Smooth muscle cell (in vitro differentiated cells): Measurements from ENCODE around the gene CDK5. TPM values are rescaled to one million over a fixed set of nuclear protein-coding genes. Genes with fewer than 3 reads are reported as not detected.
"Not testable (repeated sequence)": the region's sequence is repeated elsewhere in the genome, so short reads cannot be mapped to it uniquely, and the experiment has no call there.

Source experiments
- DNase-seq: peaks from one replicate; lab custom pipeline; 2025; ENCODE audit not compliant: unreplicated experiment; lab: John Stamatoyannopoulos, UW
- H2AFZ ChIP-seq: fragments of 200-600 bp; sonication (generic); 2 replicates; pipeline ENCODE4 v1.6.0; 2016; ENCODE audit warnings: antibody characterized with exemption, low read depth, mild to moderate bottlenecking
- H3F3A ChIP-seq: fragments of 200-600 bp; sonication (generic); 2 replicates; pipeline ENCODE4 v1.6.0; 2017; ENCODE audit warnings: antibody characterized with exemption, low read depth
- H3K27ac ChIP-seq: fragments of 200-600 bp; sonication (generic); 2 replicates; pipeline ENCODE4 v1.5.1; 2016; ENCODE audit warnings: low read depth, mild to moderate bottlenecking
- H3K27me3 ChIP-seq: fragments of 200-600 bp; sonication (generic); 2 replicates; pipeline ENCODE4 v1.6.1; 2016; ENCODE audit warnings: low read depth, mild to moderate bottlenecking
- H3K36me3 ChIP-seq: fragments of 200-600 bp; sonication (generic); 2 replicates; pipeline ENCODE4 v1.5.1; 2016; ENCODE audit warnings: low read depth
- H3K4me1 ChIP-seq: fragments of 200-600 bp; sonication (generic); 2 replicates; pipeline ENCODE4 v1.5.1; 2016; ENCODE audit warnings: low read depth
- H3K4me2 ChIP-seq: fragments of 200-600 bp; sonication (generic); 2 replicates; pipeline ENCODE4 v1.6.0; 2016; ENCODE audit warnings: mild to moderate bottlenecking
- H3K4me3 ChIP-seq: fragments of 200-600 bp; sonication (generic); 2 replicates; pipeline ENCODE4 v1.5.1; 2016; ENCODE audit warnings: mild to moderate bottlenecking
- H3K79me2 ChIP-seq: fragments of 200-600 bp; sonication (generic); 2 replicates; pipeline ENCODE4 v1.6.0; 2016; ENCODE audit warnings: low read depth, mild to moderate bottlenecking
- H3K9ac ChIP-seq: fragments of 200-600 bp; sonication (generic); 2 replicates; pipeline ENCODE4 v1.6.0; 2016; ENCODE audit warnings: low read depth
- H3K9me3 ChIP-seq: fragments of 200-600 bp; sonication (generic); replicated peaks from 2 replicates; pipeline ENCODE4 v1.5.1; 2016; ENCODE audit warnings: low read depth
- H4K20me1 ChIP-seq: fragments of 200-600 bp; sonication (generic); 2 replicates; pipeline ENCODE4 v1.6.0; 2016; ENCODE audit warnings: low read depth
- CTCF ChIP-seq: fragments of 200-600 bp; sonication (generic); IDR thresholded peaks from 2 replicates; pipeline ENCODE4 v1.5.1; 2017; ENCODE audit warnings: borderline replicate concordance, mild to moderate bottlenecking, antibody characterized with exemption; ENCODE audit not compliant: insufficient read depth, poor library complexity, severe bottlenecking
- WGBS: methylation state at CpG from one replicate; pipeline ENCODE4 v1.1.7; 2016; ENCODE audit warnings: low lambda C conversion rate; 5-methylcytosine and 5-hydroxymethylcytosine counted together
- polyA plus RNA-seq: library from polyadenylated mRNA; unstranded; fragments of >200 nt; fragmentation: Nextera tagmentation; extraction: Ambion mirVana; gene quantifications from 2 replicates; pipeline ENCODE4 v1.2.1, GENCODE V29; 2016
- total RNA-seq: library from RNA; depleted of rRNA; stranded (reverse); fragments of >200 nt; gene quantifications from 2 replicates; pipeline ENCODE4 v1.2.3, GENCODE V29; 2014

The CDK5 gene
- total and polyA plus RNA-seq, 2 experiments from 2014 or later = 22.1 to 36.4 TPM

DNA sequence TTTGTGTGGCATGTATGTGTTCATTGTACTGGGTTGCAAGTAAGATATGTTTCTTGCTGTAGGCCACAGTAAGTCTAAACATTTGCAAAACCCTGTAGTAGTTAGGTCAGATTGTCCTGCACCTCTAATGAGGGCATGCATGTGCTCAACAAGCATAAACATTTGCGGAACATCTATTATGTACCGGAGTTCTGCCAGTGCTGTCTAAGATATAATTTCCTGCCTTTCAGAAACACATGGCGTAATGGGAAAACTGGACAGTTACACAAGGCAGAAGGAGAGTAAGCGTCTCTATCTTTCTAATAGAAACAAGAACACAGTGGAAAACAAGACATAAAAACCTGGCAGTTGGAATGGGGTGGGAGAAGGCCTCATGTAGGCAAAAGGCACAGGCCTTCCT lies 26.7 kb downstream of the CDK5 start:
- peaks cover 22% of the 10 kb centered on the region for H3K79me2 ChIP-seq
- H3F3A ChIP-seq = no peaks in the 10 kb centered on the region
- no peaks in the 10 kb centered on the region for H3K27me3 ChIP-seq
- no peak overlapping the region for H3K4me3 ChIP-seq
- H4K20me1 ChIP-seq = no peaks in the 10 kb centered on the region
- peaks cover 19% of the 10 kb centered on the region for H3K4me1 ChIP-seq
- no peak overlapping the region for H3K27ac ChIP-seq
- no peaks in the 10 kb centered on the region for H3K36me3 ChIP-seq
- H2AFZ ChIP-seq = no peak overlapping the region
- WGBS = 89% methylated on average over 4 of the region's 4 CpGs
- DNase-seq = no peak
- no peaks in the 10 kb centered on the region for H3K9me3 ChIP-seq
- TF ChIP-seq CTCF = no peak
- H3K9ac ChIP-seq = no peak overlapping the region
- H3K4me2 ChIP-seq = no peak overlapping the region

DNA sequence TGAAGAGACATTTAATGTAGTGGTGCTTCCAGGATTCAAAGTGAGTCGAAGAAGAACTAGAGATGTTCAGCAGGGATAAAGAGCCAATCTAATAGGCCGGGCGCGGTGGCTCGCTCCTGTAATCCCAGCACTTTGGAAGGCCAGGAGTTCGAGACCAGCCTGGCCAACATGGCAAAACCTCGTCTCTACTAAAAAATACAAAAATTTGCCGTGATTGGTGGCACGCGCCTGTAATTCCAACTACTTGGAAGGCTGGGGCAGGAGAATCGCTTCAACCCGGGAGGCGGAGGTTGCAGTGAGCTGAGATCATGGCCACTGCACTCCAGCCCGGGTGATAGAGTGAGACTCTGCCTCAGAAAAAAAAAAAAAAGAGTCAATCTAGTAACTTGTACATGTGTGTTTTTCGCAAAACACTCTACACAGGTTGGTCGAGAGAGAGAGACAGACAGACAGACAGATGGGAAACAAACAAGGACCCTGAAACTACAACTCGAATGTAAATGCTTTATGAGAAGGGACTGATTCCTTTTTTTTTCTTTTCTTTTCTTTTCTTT lies 28.7 kb downstream of the CDK5 start:
- Histone ChIP-seq H3K27ac (peak overlapping the region; percentile 86), H3K9me3 (no peaks in the 10 kb centered on the region), H2AFZ (peak overlapping the region; percentile 26), H3K4me3 (peak overlapping the region; percentile 61), H4K20me1 (no peaks in the 10 kb centered on the region), H3K36me3 (no peaks in the 10 kb centered on the region), H3K9ac (peak overlapping the region; percentile 64), H3K27me3 (no peaks in the 10 kb centered on the region), H3K79me2 (peaks cover 22% of the 10 kb centered on the region), H3F3A (no peaks in the 10 kb centered on the region), H3K4me1 (peaks cover 19% of the 10 kb centered on the region), H3K4me2 (peak overlapping the region; percentile 88)
- DNase-seq = no peak
- 61% methylated on average over 17 of the region's 17 CpGs for WGBS
- TF ChIP-seq CTCF = no peak

DNA sequence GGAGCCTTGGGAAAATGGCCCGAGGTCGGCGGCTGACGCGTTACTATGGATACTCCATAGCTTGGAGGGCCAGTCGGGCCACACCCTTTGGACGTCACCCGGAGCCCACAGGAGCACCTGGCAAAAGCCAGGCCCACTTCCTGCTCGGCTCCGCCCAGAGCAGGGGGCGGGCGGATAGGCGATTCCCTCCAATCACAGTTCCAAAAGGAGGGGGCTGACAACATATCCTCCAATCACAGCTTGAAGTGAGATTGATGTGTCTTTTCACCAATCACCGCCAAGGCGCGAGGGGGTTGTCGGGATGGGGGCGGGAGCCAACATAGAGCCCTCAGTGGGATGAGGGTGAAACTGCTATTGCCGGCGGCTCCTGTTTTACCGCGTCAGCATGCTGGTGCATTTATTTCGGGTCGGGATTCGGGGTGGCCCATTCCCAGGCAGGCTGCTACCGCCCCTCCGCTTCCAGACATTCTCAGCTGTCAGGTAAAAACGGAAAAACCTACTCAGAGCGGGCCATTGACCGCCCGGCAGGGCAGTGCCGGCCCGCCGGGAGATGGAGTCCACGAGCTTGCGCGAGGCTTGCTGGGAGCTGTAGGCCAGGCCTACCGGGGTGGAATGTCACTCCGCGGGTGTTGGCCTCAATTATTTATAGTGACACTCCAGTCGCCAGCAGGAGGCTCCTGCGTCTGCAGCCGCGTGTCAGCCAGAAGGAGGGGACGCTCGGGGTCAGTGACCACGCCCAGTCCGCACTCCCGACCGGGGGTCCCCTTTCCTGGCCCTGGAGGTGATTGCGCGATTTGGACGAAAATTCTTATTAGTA lies 29.4 kb downstream of the CDK5 start, which contains the start of gene ABCB8:
ABCB8 (plus strand) TSS at position 320 of the 817 bp plus-strand sequence; CDS start at position 386, 66 bp downstream.
- H4K20me1 ChIP-seq = no peaks in the 10 kb centered on the region
- H3K4me3 ChIP-seq = peak within 1 kb of the TSS; percentile 61
- no peaks in the 10 kb centered on the region for H3F3A ChIP-seq
- peaks cover 22% of the 10 kb centered on the region for H3K79me2 ChIP-seq
- H3K4me2 ChIP-seq = peak within 1 kb of the TSS; percentile 88
- WGBS = 1% methylated on average over 50 of the region's 53 CpGs
- H3K4me1 ChIP-seq = peaks cover 19% of the 10 kb centered on the region
- peak; percentile 96 for DNase-seq
- peak within 1 kb of the TSS; percentile 86 for H3K27ac ChIP-seq
- H3K36me3 ChIP-seq = no peaks in the 10 kb centered on the region
- TF ChIP-seq CTCF = peak; percentile 35
- peak within 1 kb of the TSS; percentile 26 for H2AFZ ChIP-seq
- no peaks in the 10 kb centered on the region for H3K9me3 ChIP-seq
- peak within 1 kb of the TSS; percentile 69 for H3K9ac ChIP-seq
- no peaks in the 10 kb centered on the region for H3K27me3 ChIP-seq

DNA sequence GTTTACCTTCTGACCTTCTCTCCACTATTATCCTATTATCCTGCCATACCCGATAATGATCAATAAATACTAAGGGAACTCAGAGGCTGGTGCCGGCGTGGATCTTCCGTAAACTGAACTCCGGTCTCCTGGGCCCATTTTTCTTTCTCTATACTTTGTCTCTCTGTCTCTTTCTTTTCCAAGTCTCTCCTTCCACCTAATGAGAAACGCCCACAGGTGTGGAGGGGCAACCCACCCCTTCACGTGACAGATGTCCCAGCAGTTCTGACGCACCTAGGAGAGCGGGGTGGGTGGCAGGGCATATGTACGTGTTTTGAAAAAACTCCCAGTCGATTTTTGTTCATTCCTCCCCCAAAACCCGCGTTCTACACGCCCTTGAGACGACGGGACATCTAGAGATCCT lies 30.0 kb downstream of the CDK5 start:
- H4K20me1 ChIP-seq, H3K27me3 ChIP-seq, DNase-seq, H3F3A ChIP-seq, H3K9me3 ChIP-seq, H3K36me3 ChIP-seq: not testable (repeated sequence)
- peaks cover 19% of the 10 kb centered on the region for H3K4me1 ChIP-seq
- peak overlapping the region; percentile 61 for H3K4me3 ChIP-seq
- peak overlapping the region; percentile 69 for H3K9ac ChIP-seq
- H2AFZ ChIP-seq = peak overlapping the region; percentile 24
- H3K79me2 ChIP-seq = peaks cover 22% of the 10 kb centered on the region
- H3K27ac ChIP-seq = peak overlapping the region; percentile 86
- 2% methylated on average over 16 of the region's 16 CpGs for WGBS
- H3K4me2 ChIP-seq = peak overlapping the region; percentile 82

DNA sequence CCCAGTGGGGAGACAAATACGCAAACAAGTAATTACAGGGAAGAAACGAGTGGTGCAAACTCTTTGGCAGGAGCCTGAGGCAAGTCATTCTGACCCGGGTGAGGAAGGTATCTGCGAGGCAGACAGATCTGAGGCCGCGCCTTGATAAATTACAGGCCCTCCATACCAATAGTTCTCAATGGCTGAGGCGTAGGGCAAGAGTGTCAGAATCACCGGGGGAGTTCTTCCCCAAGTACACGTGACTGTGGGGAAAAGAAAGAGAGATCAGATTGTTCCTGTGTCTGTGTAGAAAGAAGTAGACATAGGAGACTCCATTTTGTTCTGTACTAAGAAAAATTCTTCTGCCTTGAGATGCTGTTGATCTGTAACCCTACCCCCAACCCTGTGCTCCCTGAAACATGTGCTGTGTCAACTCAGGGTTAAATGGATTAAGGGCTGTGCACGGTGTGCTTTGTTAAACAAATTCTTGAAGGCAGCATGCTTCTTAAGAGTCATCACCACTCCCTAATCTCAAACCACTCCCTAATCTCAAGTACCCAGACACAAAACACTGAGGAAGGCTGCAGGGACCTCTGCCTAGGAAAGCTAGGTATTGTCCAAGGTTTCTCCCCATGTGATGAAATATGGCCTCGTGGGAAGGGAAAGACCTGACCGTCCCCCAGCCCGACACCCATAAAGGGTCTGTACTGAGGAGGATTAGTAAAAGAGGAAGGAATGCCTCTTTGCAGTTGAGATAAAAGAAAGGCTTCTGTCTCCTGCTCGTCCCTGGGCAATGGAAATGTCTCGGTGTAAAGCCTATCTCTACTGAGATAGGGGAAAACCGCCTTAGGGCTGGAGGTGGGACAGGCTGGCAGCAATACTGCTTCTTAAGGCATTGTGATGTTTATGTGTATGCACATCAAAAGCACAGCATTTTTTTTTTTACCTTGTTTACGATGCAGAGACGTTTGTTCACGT lies 30.6 kb downstream of the CDK5 start:
- peak overlapping the region; percentile 82 for H3K4me2 ChIP-seq
- H2AFZ ChIP-seq = peak overlapping the region; percentile 30
- H3K4me1 ChIP-seq = peaks cover 19% of the 10 kb centered on the region
- H3K4me3 ChIP-seq = peak overlapping the region; percentile 61
- peak overlapping the region; percentile 69 for H3K9ac ChIP-seq
- not testable (repeated sequence) for DNase-seq, H3K9me3 ChIP-seq, H4K20me1 ChIP-seq, H3F3A ChIP-seq, H3K36me3 ChIP-seq, H3K27me3 ChIP-seq
- 15% methylated on average over 19 of the region's 19 CpGs for WGBS
- H3K79me2 ChIP-seq = peaks cover 17% of the 10 kb centered on the region
- peak overlapping the region; percentile 86 for H3K27ac ChIP-seq
